HG03039 (cell line): Measurements from ENCODE around the gene FOSL1.

Experiments
- ATAC-seq: cut with Tn5 transposase; IDR thresholded peaks from one replicate; pipeline ENCODE4 v1.9.1; 2021; ENCODE audit warnings: mild to moderate bottlenecking, moderate library complexity; ENCODE audit not compliant: unreplicated experiment

FOSL1 gene

DNA sequence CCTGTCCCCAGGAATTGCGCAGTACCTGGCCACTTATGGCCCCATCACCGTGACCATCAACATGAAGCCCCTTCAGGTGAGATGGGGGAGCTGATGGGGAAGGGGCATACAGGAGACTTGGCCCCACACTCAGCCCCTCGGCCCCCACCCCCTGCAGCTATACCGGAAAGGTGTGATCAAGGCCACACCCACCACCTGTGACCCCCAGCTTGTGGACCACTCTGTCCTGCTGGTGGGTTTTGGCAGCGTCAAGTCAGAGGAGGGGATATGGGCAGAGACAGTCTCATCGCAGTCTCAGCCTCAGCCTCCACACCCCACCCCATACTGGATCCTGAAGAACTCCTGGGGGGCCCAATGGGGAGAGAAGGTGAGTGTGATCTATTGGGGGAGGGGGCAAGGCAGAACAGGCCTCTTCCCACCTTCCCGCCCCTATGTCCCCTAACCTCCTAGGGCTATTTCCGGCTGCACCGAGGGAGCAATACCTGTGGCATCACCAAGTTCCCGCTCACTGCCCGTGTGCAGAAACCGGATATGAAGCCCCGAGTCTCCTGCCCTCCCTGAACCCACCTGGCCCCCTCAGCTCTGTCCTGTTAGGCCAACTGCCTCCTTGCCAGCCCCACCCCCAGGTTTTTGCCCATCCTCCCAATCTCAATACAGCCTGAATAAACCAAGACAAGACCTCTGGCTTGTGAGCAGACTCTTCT is 17.0 kb downstream of the FOSL1 start:
- ATAC-seq = no peak

DNA sequence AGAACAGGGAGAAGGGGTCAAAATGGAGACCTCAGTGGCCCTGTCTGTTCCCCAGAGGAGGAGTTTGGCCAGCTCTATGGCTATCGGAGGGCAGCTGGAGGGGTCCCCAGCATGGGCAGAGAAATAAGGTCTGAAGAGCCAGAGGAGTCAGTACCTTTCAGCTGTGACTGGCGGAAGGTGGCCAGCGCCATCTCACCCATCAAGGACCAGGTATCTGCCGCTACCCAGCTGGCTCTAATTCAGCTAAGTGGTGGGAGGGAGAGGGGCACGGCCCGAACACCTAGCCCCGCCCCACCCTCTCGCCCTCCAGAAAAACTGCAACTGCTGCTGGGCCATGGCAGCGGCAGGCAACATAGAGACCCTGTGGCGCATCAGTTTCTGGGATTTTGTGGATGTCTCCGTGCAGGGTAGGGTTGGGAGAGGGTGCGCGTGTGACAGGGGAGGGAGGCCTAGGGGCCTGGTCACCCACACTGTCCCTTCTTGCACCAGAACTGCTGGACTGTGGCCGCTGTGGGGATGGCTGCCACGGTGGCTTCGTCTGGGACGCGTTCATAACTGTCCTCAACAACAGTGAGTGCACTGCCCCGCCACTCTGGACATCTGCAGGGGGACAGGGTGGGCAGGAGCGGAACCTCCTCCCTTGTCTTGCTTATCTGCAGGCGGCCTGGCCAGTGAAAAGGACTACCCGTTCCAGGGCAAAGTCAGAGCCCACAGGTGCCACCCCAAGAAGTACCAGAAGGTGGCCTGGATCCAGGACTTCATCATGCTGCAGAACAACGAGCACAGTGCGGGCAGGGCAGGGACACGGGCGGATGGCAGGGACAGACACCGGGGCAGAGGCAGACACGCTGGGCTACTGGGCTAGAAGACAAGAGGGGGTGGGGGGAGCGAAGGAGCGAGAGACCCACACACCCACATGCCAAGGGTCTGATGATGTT is 17.8 kb downstream of the FOSL1 start:
- ATAC-seq = no peak

DNA sequence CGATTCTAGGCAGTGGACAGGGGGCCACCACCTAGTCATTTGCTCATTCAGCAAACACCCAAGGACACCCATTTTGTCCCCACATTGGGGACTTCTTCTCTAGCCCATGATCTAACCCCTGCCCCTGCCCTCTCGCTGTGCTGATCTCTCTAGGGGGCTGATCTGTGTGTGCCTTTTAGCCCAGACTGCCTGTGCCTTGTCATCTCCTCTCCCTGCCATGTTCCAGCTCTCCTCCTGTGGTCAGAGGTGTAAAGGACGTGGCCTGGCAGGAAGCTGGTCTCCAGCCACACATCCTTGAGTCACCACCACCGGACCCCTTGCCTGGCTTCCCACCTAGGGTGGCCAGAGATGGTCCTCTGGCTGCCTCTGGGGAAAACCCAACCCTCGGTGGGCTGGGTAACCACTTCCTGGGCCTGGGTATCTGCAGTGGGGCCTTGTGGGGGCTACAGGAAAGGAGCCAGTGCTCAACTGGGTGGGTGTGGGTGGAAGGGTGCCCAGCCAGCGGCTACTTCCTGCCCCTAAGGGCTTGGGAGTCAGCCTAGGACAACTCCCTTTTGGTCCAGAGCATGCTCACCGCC is 19.3 kb downstream of the FOSL1 start:
- ATAC-seq = no peak

DNA sequence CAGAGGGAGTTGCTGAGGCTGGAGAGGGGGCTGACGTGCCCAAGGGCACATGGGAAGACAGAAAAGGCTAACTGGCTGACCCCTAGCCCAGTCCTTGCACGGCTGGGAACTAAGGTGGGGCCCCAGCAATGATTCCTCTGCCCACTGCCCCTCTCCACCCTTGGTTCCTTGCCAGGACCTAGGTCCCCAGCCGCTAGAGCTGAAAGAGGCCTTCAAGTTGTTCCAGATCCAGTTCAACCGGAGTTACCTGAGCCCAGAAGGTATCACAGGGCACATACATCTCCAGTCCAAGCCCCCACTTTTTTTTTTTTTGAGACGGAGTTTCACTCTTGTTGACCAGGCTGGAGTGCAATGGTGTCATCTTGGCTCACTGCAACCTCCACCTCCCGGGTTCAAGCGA is 20.2 kb downstream of the FOSL1 start:
- no peak for ATAC-seq

DNA sequence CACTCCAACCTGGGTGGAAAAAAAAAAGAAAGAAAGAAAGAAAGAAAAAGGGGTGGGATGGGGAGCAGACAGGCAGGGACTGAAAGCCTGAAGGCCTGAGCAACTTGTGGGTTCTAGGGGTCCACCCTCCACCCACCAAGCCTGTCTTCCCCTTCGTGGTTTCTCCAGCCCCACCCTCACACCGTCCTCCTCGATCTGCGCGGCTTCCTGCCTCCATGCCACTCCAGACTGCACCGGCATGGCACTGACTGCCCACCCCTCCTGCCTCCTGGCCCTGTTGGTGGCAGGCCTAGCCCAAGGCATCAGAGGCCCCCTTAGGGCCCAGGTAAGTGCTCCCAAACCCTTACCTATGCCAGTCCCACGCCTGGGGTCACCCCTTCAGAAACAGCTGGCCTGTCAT is 20.6 kb downstream of the FOSL1 start, which contains the start of gene CTSW:
Gene CTSW (plus strand): TSS at position 221 of the 400 bp plus-strand sequence. CDS start 18 bp downstream, at position 239.
- no peak for ATAC-seq

DNA sequence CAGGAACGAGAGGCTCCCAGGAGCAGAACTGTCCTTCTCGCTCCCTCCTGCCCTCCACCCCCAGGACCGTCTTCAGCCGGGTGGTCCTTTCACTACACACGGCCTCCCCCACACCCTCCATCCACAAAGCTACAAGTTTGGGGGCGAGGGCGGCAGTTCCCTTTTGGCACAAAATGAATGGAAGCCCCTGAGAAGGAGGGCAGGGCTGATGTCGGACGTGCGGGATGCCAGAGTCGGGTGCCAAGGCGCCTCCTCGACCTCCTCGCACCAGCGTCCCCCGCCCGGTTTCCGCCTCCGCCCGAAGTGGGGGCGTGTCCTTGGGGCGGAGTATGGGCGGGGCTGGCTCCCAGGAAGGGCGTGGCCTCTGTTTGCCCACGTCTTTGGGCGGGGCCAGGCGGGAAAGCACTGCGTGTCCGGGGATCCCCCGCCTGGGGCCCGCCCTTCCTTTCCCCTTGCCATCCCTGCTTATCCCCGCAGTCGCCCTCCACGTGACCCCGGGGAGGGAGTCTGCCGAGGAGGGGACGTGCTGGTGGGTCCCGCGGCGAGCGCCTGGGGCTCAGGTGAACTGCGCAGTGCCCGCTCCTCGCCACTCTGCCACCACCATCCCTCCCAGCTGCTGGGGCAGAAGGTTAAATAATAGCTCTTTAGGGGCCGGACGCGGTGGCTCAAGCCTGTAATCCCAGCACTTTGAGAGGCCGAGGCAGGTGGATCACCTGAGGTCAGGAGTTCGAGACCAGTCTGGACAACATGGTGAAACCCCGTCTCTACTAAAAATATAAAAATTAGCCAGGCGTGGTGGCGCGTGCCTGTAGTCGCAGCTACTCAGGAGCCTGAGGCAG is 26.7 kb downstream of the FOSL1 start:
- ATAC-seq = peak; percentile 77

GRCh38 chr11:65872586-65873317 is 27.4 kb downstream of the FOSL1 start, which contains the start of gene EFEMP2:
TSS of gene EFEMP2 (minus strand) at chr11:65872800. CDS start at chr11:65872354, 446 bp downstream.
- ATAC-seq = no peak

- no peak for ATAC-seq
These were observed 28.2 kb downstream of the FOSL1 start for GRCh38 chr11:65871811-65872548.

GRCh38 chr11:65870706-65871681 is 29.2 kb downstream of the FOSL1 start:
- ATAC-seq = no peak

DNA sequence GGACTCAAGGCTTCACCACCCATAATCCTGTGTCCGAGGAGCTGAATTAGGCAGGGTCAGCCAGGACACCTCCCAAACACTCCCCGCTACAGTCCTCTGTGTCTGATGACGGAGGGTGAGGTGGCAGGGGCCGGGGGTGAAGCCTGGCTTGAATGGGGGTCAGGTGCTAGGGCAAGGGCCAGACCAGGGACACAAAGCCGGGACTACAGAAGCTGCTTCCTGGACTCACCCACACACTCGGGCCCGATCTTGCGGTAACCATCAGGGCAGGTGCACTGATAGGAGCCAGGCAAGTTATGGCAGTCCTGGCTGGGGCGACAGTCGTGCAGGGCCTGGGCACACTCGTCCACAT is 29.9 kb downstream of the FOSL1 start:
- ATAC-seq = no peak

DNA sequence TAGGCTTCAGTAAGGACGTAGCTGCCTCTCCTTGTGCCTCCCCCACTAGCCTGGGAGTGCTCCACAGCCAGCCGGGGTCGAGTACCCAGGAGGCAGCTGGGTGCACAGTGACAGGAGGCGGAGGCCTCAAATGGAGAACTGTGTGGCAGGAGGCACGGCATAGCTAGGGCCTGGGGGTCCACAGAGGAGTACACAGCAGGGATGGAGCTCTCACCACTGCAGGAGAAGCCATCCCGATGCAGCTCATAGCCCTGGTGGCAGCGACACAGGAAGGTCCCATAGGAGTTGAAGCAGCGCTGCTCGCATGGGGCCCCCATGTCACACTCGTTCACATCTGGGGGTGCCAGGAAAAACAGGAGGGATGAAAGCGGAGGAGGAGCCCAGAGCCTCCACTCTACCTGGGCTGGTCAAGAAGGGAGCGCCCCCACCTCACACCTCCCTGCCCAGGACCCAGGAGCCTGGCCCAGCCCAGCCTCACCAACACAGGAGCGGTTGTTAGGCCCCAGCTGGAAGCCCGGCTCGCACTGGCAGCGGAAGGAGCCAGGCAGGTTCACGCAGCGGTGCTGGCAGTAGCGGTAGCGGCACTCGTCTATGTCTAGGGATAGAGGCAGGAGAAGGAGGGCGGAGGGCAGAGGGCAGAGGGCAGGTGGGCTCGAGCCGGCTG is 30.4 kb downstream of the FOSL1 start:
- no peak for ATAC-seq

- ATAC-seq = no peak
These were observed 31.3 kb downstream of the FOSL1 start for GRCh38 chr11:65868907-65869306.

- no peak for ATAC-seq
These were observed 32.0 kb downstream of the FOSL1 start for GRCh38 chr11:65868076-65868667.

DNA sequence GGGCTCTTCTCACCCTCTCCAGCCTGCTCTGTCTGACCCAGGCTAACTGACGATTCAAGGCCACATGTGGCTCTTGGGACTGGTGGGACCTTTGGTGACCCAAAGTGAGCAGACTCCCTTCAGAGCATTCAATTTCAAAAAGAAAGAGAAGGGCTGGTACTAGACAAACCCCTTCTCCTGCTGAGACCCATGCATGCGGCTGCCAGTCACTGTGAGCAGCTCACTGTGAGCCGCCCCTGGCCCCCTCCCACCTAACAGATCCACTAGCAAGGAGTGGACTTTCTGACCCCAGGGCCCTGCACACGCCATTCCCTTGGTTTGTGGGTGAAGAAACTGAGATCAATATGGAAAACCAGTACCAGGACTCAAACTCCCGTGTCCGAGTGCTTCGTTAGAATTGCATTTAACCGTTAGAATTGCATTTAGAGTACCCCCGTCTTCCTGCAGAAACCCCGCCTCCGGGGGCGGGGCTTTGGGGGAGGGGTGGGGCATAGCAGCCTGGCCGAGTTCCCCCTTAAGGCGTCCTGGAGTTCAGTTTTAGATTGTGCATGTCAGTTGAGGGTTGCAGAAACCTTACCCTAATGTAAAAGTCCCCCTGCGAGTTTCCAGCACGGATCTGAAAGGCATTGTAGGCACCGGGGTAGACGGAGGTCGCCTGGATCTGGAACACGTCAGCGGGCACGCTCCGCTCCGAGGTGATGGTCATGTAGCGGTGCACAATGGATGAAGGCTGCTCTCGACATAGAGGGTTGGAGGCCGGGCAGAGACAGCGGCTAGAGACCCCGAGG is 32.7 kb downstream of the FOSL1 start:
- ATAC-seq = no peak

- no peak for ATAC-seq
These were observed 33.5 kb downstream of the FOSL1 start for GRCh38 chr11:65866509-65867283.
